Right ventricle myocardium superior (tissue), 1 donor: Measurements from ENCODE around the gene ALG12. TPM values are rescaled to one million over a fixed set of nuclear protein-coding genes. Genes with fewer than 3 reads are reported as not detected.
"Not testable (repeated sequence)": the region's sequence is repeated elsewhere in the genome, so short reads cannot be mapped to it uniquely, and the experiment has no call there.

Experiments used
- ATAC-seq: fragments of 200-7000 bp; cut with Tn5 transposase; one replicate; pipeline ENCODE4 v1.9.1; 2020; ENCODE audit warnings: mild to moderate bottlenecking; ENCODE audit not compliant: poor library complexity
- DNase-seq: peaks from one replicate; pipeline ENCODE4 v3.0.0-alpha.2; 2020
- intact Hi-C: fragments of 100-400 bp; cut with DNase I; formaldehyde crosslinking; loops from one replicate; pipeline ENCODE4 v1.11.2; 2022
- microRNA-seq: library from miRNA; unstranded; fragments of <30 nt; microRNA quantifications from one replicate; pipeline ENCODE4 v1.2.0, GENCODE V29; 2020
- total RNA-seq: library from RNA; stranded (reverse); fragmentation: NEBNext Ultra II Directional; extraction: Animal tissue kit (Norgen Biotek cat#: 25700); gene quantifications from one replicate; pipeline ENCODE4 v1.2.1, GENCODE V29; 2021
- donor health status: DM: no; HTN: yes; CAD: no; lungs with severe emphysema.

ALG12 gene
- total RNA-seq, 1 donor from 2014 or later: 13.8 TPM

DNA sequence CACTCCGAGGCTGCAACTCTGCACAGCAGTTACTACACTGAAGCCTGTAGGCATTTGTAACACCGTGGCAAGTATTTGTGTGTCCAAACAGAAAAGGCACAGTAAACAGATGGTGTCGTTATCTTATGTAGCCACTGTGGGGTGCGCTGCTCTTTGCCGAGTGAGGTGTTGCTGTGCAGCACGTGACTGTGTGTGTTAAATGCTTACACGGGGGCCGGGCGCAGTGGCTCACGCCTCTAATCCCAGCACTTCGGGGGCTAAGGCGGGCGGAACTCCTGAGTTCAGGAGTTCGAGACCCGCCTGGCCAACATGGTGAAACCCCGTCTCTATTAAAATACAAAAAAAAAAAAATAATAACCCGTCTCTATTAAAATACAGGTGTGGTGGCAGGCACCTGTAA is 53.1 kb downstream of the ALG12 start:
- no peak for DNase-seq
- ATAC-seq: no peak
- intact Hi-C loops: no loop called here

DNA sequence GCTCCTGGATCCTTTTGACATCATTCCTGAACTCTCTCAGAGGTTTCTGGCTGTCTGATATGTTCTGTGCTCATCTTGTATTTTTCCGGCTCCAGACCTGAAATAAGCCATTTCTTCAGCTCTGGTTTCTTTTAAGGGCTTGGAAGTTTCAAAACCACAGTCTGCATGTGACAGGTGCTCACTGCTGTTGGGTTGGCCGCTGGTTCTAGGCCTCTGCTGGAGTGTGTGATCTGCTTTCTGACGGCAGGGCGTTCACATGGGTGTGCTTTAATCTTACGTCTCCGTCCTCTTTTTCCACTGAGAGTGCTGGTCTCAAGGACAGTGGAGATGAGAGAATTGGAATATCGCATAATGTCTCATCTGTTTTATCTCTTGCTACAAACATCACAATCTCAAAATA is 54.3 kb downstream of the ALG12 start:
- ATAC-seq (no peak), DNase-seq (no peak)
- intact Hi-C loops: no loop called here

DNA sequence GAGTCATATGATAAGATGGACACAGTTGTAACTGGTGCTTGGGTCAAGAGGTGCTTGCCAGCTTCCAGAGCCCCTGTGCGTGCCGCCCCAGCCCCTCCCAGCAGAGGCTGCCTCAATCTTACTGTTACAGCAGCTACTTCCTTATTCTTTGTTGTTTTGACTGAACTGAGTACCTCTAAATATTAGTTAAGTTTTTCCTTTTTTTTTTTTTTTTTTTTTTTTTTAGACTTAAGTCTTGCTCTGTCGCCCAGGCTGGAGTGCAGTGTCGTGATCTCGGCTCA is 55.8 kb downstream of the ALG12 start:
- intact Hi-C loops: no loop called here
- DNase-seq (no peak), ATAC-seq (peak; percentile 24)

DNA sequence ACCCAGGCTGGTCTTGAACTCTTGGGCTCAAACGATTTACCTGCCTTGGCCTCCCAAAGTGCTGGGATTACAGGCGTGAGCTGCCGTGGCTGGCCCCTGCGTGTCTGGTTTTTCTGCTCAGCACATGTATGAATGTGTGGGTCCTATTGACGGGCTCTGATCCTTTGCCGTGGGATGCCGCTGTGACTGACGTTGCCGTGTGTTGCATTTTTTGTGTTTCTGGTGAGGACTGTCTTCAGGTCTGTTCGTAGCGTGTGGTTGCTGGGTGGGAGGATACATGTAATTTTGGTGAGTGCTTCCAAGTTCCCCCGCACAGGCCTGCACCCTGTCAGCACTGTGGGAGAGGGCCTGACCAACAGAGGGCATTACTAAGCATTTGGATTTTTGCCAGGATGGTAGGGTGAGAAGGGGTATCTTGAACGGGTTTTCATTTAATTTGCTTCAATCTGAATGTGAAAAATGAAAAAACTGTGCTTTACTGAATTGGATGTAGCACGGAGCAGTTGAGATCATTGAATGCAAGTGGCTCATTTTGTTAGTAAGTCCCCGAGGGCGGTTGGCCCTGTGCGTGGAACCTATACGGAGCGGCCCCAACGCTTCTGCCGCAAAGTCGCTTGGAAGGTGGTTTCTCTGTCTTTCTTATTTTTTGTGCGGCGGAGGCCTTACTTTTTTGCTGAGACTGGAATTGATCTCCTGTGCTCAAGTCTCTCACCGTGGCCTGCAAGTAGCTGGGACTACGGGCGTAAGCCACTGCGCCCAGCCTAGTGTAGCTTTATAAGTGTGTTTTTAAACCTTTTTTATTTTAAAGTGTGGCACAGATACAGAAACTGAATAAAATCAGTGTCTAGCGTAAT is 56.4 kb downstream of the ALG12 start:
- ATAC-seq (no peak), DNase-seq (no peak)
- intact Hi-C loops: no loop called here

DNA sequence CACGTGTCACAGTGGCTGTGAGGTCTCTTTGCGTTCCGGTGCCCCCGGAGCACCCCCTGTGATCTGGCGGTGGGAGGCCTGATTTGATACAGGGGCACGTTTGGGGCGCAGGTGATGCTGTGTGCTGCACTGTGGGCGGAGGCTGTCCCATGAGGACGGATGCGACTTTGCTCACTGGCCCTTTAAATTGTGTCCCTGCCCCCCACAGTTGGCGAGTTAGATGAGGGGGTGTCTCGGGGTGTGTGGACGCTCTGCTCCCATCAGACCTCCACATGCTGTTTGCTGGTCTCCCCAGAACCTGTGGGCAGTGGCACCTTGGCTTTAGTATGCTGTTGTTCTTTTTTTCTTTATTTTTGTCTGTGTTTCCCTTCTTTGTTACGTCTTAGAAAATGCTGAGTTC is 59.4 kb downstream of the ALG12 start:
- ATAC-seq (no peak), DNase-seq (no peak)
- intact Hi-C loops: no loop called here

DNA sequence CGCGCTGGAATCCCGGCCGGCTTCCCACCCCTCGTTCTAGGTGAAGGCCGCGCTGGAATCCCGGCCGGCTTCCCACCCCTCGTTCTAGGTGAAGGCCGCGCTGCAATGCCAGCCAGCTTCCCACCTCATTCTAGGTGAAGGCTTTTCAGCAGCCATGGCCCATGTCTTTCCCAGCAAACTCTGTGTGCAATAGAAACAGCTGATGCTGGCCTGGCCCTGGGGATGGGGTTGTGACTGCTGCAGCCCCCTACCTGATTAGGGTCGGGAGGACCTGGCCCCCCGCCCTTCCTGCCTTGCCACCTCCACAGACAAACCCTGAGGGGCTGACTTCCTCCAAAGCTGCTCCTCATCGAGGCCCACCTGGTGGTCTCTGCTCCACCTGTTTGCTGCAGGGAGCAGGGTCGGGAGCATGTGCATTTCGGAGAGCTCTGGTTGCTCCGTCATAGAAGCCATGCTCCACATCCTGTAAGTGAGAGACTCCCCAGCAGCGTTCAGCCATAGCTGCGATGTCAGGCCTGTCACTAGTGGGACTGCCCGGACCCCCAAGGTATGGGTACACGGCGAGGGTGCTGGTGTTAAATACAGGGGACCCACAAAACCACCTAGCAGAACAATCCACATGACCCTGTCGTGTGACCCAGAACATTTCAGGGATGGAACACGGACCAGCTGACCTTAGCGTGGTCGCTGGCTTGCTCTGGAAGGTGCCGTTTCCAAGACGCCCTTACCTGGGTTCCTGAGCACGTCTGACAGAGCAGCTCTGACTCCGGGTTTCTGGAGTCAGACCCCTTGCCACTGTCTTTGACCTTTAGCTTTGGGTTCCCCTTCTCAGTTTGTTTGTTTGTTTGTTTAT is 61.2 kb downstream of the ALG12 start:
- intact Hi-C loops: no loop called here
- ATAC-seq: no peak
- DNase-seq: no peak

DNA sequence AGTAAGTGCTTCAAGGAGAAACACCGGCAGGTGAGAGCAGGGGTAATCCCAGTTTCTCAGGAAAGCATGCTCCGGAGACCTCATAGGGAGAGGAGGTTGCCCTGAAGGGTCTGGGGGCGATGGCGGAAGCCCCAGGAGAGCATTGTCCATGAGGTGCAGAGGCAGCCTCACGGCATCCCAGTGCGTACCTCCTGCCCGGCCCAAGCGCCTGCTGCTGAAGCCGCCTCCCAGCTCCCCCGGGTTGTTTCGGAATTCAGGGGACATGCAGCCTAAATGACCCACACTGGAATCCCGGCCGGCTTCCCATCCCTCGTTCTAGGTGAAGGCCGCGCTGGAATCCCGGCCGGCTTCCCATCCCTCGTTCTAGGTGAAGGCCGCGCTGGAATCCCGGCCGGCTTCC is 61.9 kb downstream of the ALG12 start:
- no peak for ATAC-seq
- DNase-seq: no peak
- intact Hi-C loops: no loop called here

DNA sequence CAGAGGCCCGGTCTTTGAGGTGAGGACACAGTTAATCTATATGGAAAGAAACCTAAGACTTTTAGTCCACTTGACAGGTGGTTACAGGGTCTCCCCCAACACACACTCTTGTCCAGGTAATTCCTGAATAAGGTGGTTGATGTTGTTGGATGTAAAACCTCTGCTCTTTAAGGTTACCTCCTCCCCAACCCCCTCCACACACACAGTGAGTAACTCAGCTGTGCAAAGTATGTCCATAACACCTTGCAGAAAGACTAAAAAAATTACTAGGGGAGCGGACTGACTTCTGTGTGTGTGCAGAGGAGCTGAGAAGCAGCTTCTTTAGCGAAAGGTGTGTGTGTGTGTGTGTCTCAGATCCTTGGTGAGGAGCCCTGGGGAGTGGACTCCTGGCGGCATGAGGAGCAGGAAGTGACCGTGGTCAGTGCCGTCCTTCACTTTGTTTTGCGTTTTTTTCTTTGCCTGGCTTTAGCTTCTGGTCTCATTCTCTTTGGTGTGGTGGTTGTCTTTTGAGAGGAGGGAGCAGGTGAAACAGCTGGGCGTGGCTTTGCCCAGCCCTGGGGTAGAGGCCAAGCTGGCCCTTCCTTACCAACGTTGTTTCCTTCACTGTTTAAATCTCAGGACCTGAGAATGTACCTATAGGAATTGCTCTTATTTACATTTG is 62.9 kb downstream of the ALG12 start:
- intact Hi-C loops: no loop called here
- ATAC-seq (no peak), DNase-seq (no peak)

DNA sequence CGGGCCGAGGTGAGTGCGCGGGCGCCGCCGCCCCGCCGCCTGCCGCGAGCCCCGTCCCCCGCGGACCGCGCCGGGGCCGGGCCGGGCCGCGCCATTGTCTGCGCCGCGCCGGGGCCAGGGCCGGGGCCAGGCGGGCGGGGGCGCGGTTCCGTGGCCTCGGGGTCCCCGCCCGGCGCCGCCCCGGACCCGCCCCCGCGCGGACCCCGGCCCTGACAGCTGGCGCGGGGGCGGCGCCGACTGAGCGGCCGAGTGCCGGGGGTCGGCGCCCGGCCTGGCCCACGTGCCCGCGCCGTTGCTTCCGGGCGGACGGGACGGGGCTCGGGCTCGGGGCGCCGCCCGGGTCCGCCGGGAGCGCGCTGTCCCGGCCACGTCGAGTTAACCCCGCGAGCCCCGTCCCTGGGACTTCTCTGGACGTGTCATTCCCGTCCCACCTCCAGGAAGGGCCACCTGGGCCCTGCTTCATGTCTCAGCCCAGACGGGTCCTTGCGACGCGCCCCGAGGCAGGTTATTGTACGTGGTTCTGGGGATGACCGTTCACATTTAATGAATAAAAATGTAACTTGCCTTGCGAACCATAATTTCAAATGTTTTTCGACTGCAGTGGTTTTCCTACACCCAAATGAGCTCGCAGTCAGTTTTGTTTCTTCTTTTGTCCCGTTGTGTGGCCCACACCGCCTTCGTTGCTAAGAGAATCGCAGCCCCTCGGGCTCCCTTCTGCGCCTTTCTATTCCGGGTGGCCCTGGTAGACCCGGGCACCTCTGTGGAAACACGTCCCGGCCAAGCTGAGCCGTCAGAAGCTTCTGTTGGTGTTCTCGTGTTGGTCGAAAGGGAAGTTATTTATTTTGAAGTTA is 64.0 kb downstream of the ALG12 start:
- intact Hi-C loops: no loop called here
- ATAC-seq (no peak), DNase-seq (no peak)

DNA sequence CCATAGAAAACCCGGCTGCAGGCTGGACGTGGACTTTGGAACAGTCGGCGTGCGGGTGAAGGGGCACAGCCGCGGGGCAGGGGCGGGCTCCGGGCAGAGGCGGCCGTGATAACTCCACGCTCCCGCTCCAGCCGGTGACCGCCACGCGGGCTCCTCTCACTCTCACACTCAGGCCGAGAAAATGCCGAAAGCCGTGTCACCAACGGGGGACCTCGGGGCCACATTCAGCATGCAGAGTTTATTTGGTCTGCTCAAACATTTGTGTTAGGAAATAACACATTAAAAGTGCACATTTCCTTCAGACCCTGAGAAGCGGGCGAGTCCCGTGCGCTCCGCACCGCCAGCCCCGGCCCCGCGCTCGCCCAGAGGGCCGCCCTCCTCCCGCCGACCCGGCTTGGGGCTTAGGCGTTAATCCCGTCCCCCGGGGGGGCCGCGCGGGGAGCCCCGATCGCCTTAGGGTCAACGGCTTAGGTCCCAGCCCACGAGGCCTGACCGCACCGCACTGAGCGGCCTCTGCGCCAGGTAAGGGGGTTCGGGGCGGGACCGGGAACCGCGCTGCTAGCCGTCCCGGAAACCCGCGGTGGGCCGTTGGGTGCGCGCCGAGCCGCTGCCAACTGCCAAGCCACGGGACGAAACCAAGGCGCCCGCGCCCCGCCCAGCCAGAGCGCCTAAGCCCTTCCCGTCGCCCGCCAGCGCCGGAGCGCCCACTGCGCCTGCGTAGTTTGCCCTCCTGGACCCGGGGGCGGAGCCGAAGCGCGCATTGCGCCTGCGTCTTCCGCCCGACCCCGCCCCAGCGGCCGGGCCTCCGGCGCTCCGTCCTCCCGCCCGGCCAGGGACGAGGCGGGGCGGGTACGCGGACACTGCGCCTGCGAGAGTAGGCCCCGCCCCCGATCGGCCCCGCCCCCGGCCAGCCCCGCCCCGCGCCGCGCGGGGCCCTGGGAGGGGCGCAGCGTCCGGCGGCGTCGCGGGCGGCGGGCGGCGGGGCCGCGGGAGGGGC is 65.0 kb downstream of the ALG12 start, which contains the start of gene ZBED4:
Gene ZBED4, plus strand, starts transcription at position 947 of the 997 bp plus-strand sequence. CDS start 29,819 bp downstream, outside the sequence.
- intact Hi-C loops: no loop called here
- peak; percentile 99 for DNase-seq
- ATAC-seq: peak; percentile 98

DNA sequence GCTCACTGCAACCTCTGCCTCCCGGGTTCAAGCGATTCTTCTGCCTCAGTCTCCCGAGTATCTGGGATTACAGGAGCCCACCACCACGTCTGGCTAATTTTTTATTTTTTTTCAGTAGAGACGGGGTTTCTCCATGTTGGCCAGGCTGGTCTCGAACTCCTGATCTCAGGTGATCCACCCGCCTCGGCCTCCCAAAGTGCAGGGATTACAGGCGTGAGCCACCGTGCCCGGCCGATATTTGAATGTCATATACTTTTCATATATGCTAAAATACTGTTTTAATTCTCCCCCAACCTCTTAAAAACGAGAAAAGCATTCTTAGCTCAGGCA is 65.7 kb downstream of the ALG12 start:
- ATAC-seq, DNase-seq, intact Hi-C loops: not testable (repeated sequence)

DNA sequence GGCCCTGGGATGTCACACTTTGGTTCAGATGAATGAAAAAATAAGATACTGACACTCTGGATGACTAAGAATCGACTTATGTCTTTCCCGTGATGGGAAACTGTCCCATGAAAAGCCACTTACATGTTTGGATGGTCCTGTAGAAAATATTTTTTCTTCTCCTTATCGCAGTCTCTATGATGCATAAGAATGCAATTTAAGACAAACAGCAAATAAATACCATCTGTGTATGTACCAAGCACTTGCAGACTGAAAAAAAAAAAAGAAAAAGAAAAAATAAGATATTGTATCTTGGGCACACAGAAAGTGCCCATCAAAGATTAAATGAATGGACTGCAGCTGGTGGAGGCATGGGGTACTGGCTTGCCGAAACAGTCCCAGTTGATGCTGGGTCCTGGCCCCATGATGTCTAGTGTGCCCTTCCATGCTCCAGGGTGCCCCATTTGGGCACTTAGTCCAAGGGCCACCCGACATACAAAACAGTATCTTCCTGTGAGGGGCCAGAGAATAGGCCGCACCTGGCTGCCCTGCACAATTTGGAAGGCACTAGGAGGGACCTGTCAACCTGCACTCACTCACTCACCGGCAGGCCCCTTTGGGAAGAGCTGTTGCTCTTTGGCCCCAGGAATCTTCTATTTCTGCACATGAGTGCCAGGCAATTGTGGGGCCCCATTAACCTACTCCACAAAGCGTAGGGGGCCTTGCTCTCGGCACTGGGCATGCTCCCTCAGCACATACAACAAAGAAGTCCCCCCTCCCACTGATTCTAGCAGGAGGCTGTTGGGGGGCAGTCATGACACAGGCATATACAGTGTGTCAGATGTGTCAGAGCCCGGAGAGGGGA is 67.1 kb downstream of the ALG12 start:
- ATAC-seq (no peak), DNase-seq (no peak)
- intact Hi-C loops: no loop called here

Small RNA genes lying within 50 kb of the gene (microRNA-seq; reads per million reads assigned to microRNA genes)
- gene MIR6821: not detected

Other genes starting within 250 kb of the ALG12 start
- gene BRD1, start 90.6 kb downstream of the ALG12 start, total RNA-seq: 15.9 TPM
- gene ZBED4, start 64.6 kb downstream of the ALG12 start, total RNA-seq: 3.8 TPM
- 22.1 TPM for gene CRELD2, start 196 bp upstream of the ALG12 start, total RNA-seq
- gene PIM3, start 42.3 kb upstream of the ALG12 start, total RNA-seq: 61.5 TPM
- gene IL17REL, start 94.3 kb upstream of the ALG12 start, total RNA-seq: not detected
- not detected for gene TTLL8, start 139.9 kb upstream of the ALG12 start, total RNA-seq
- 0.46 TPM for gene MLC1, start 167.0 kb upstream of the ALG12 start, total RNA-seq
- not detected for gene MOV10L1, start 171.6 kb upstream of the ALG12 start, total RNA-seq